Progenitor cell of endocrine pancreas (in vitro differentiated cells): Measurements from ENCODE around the gene DENND5B. TPM values are rescaled to one million over a fixed set of nuclear protein-coding genes. Genes with fewer than 3 reads are reported as not detected.
A peak's percentile ranks its signal among the peaks of the same experiment; 100 is the strongest.

Source experiments
- DNase-seq: peaks from one replicate; pipeline ENCODE4 v3.0.0; 2021; ENCODE audit warnings: low spot score; ENCODE audit not compliant: unreplicated experiment
- H3K27ac Mint-ChIP-seq: 2 replicates; pipeline ENCODE4 v1.8.0; 2021; ENCODE audit warnings: mild to moderate bottlenecking, moderate library complexity, mixed read lengths
- H3K27me3 Mint-ChIP-seq: 2 replicates; pipeline ENCODE4 v1.8.0; 2021; ENCODE audit warnings: mixed read lengths
- H3K36me3 Mint-ChIP-seq: 2 replicates; pipeline ENCODE4 v1.8.0; 2022; ENCODE audit warnings: mixed read lengths; ENCODE audit not compliant: insufficient read depth
- H3K4me1 Mint-ChIP-seq: 2 replicates; pipeline ENCODE4 v1.8.0; 2021; ENCODE audit warnings: low read depth, mixed read lengths
- H3K4me3 Mint-ChIP-seq: 2 replicates; pipeline ENCODE4 v1.8.0; 2021; ENCODE audit warnings: low read depth, mild to moderate bottlenecking, moderate library complexity, mixed read lengths
- H3K9me3 Mint-ChIP-seq: 2 replicates; pipeline ENCODE4 v1.8.0; 2021; ENCODE audit warnings: low read depth, mixed read lengths
- CTCF ChIP-seq: fragments of 200-600 bp; sonication (generic); IDR thresholded peaks from one replicate; pipeline ENCODE4 v1.5.0; 2021; ENCODE audit warnings: antibody characterized with exemption, mild to moderate bottlenecking; ENCODE audit not compliant: unreplicated experiment
- total RNA-seq: library from RNA; stranded (reverse); gene quantifications from 2 replicates; pipeline ENCODE4 v1.2.1, GENCODE V29; 2021

The DENND5B gene
- total RNA-seq, 1 donor from 2014 or later = 35.0 TPM

DNA sequence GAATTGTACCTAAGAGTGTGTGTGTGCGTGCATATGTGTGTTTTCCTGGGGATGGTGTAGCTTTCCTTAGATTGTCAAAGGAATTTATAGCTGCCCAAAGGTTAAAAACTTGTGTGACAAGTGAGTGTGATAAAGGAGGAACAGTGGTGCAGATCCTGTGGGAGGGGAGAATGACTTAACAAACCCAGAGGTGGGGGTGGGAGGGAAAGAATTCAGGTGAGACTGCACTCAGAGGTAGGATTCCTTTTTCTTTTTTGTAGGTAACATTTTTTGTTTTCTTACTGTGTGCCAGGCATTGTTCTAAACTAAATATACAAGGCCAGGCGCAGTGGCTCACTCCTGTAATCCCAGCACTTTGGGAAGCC lies 219.7 kb downstream of the DENND5B start:
- H3K4me3 Mint-ChIP-seq = peak overlapping the region; percentile 48
- peak overlapping the region; percentile 99 for H3K27ac Mint-ChIP-seq
- no peaks in the 10 kb centered on the region for H3K27me3 Mint-ChIP-seq
- no peaks in the 10 kb centered on the region for H3K9me3 Mint-ChIP-seq
- TF ChIP-seq CTCF = no peak
- no peaks in the 10 kb centered on the region for H3K36me3 Mint-ChIP-seq
- DNase-seq = no peak
- H3K4me1 Mint-ChIP-seq = peaks cover 40% of the 10 kb centered on the region

- DNase-seq = peak; percentile 47
- Mint-ChIP-seq H3K36me3 (no peaks in the 10 kb centered on the region), H3K27me3 (no peaks in the 10 kb centered on the region), H3K9me3 (no peaks in the 10 kb centered on the region), H3K4me1 (peaks cover 40% of the 10 kb centered on the region), H3K4me3 (peak overlapping the region; percentile 68), H3K27ac (peak overlapping the region; percentile 99)
- TF ChIP-seq CTCF = no peak
These were observed 220.2 kb downstream of the DENND5B start for GRCh38 chr12:31370531-31371255.

DNA sequence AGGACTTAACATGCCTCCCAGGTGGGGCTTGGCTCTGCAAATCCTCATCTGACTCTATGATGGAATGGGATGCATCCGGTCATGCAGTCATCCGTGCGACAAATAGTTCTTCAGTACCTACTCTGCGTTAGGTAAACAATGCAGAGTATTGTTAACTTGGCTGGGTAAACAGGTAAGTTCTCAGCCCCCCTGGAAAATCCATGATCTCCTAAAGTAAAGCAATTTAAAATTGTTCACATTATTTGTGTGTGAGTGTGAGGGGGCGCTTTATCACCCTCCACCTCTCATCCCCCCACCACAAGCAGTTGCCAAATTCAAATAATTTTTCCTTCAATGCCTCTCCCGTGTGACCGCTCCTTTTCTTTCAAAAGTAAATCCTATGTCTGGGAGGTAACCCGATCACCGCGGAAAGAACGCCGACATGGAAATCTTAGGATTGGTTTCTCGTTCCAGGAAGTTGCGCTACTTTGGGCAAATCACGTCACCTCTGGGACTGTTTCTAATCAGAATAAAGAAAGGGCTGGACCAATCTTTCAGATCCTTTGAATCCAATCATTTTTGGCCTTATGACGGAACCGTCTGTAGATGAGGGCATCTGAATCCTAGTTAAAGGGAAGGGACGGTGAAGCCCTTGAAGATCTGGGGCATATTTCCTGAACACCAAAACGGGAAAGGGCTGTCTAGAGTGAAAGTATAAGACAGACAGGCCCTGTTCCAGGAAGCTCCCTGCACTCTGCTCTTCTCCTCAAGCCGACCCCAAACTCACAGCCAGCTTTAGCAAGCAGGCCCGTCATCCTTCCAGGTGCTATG lies 221.0 kb downstream of the DENND5B start:
- Mint-ChIP-seq H3K9me3 (peaks cover 3% of the 10 kb centered on the region), H3K27ac (peak overlapping the region; percentile 99), H3K4me1 (peaks cover 41% of the 10 kb centered on the region), H3K4me3 (peak overlapping the region; percentile 68), H3K36me3 (no peaks in the 10 kb centered on the region), H3K27me3 (no peaks in the 10 kb centered on the region)
- DNase-seq = no peak
- no peak for TF ChIP-seq CTCF

DNA sequence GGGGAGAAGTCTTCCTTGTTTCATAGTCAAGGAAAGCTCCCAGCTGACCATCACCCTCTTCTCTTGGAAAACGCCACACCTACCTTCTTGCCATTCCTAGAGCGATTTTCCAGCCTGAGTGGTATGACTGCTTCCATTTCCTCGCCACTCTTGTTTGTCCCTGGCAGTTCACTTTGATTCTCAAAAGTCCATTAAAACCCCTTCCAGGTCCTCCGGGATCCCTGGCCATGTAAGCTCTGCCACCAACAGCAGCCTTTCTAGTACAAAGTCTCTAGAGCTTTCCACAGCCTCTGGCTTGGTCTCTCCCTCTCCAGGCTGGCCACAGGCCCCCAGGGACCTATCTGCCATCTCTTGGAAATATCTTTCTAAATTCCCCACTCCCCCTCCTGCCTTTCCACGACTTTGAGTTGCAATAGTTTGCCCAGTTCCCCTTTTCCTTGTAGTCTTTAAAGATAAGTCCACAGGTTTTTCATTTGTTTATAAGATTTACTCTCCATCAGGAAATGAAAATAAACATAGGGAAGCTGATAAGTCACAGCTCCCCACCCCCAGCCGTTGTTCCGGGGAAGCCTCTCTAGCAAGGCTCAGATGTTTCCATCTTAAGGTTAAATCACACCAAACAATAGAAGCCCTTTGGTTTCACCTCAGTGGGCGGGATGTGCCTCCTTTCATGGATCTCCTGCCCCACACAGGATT lies 222.1 kb downstream of the DENND5B start:
- no peak for DNase-seq

More for the DNA sequence above, 222.1 kb downstream of the DENND5B start:
- Mint-ChIP-seq H3K4me3 (peak overlapping the region; percentile 68), H3K27ac (peak overlapping the region; percentile 99), H3K27me3 (no peaks in the 10 kb centered on the region), H3K9me3 (peaks cover 3% of the 10 kb centered on the region), H3K36me3 (no peaks in the 10 kb centered on the region), H3K4me1 (peaks cover 42% of the 10 kb centered on the region)
- TF ChIP-seq CTCF = no peak
